Dendritic cell treated with granulocyte-macrophage colony-stimulating factor and Interleukin-4, amounts not matched to agents 40 ng/mL and 50 ng/mL, for 4 days (primary cell): Measurements from ENCODE around the gene EPB41L4A.

Experiments
- H3K27ac Mint-ChIP-seq: one replicate; pipeline ENCODE4 v1.8.0; 2022; ENCODE audit warnings: mild to moderate bottlenecking, mixed read lengths
- H3K27me3 Mint-ChIP-seq: one replicate; pipeline ENCODE4 v1.8.0; 2022; ENCODE audit warnings: mild to moderate bottlenecking, mixed read lengths
- H3K36me3 Mint-ChIP-seq: one replicate; pipeline ENCODE4 v1.8.0; 2022; ENCODE audit warnings: low read depth, mixed read lengths
- H3K4me1 Mint-ChIP-seq: one replicate; pipeline ENCODE4 v1.8.0; 2022; ENCODE audit warnings: low read depth, mixed read lengths
- H3K4me3 Mint-ChIP-seq: one replicate; pipeline ENCODE4 v1.8.0; 2022; ENCODE audit warnings: mild to moderate bottlenecking, moderate library complexity, mixed read lengths
- H3K9me3 Mint-ChIP-seq: one replicate; pipeline ENCODE4 v1.8.0; 2022; ENCODE audit warnings: mixed read lengths
- intact Hi-C: fragments of 100-400 bp; cut with micrococcal nuclease; formaldehyde crosslinking; loops from one replicate; pipeline ENCODE4 v1.15.0; 2022

EPB41L4A gene

DNA sequence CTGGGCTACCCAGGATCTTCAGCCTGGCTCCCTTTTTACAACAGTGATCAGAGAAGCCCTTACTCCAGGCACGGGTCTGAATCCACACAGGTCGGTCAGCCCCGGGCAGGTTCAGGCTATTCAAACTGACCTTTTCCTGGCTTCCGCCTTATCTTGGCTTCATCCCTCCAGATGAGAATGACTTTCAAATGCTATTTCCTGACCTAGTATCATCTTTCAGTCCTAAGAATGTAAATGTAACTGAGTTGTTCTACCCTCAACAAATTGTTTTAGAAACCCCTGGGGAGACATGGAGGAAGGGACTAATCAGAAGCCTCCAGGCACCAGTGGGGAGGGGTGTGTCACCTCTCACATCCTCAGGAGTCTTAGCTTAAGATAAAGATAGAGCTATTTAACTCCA is 213.2 kb downstream of the EPB41L4A start:
- Mint-ChIP-seq H3K27ac (no peak overlapping the region), H3K9me3 (no peaks in the 10 kb centered on the region), H3K4me1 (peaks cover 32% of the 10 kb centered on the region), H3K36me3 (no peaks in the 10 kb centered on the region), H3K27me3 (peaks cover 13% of the 10 kb centered on the region), H3K4me3 (no peak overlapping the region)
- intact Hi-C loops = no loop called here

DNA sequence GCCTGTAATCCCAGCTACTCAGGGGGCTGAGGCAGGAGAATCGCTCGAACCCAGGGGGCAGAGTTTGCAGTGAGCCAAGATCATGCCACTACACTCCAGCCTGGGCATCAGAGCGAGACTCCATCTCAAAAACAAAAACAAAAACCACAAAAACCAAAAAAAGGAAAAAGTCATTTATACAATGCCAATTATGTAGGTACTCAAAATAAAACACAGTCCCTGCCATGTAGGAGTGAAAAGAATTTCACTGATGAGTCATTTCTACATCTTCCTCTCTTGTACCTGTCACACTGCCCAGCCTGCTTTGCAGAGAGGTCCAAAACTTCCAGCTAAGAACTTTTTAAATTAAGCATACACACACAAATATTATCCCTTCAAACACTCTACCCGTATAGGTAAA is 215.8 kb downstream of the EPB41L4A start:
- H3K4me1 Mint-ChIP-seq = peaks cover 21% of the 10 kb centered on the region
- peaks cover 23% of the 10 kb centered on the region for H3K27me3 Mint-ChIP-seq
- no peak overlapping the region for H3K27ac Mint-ChIP-seq
- intact Hi-C loops = no loop called here
- no peaks in the 10 kb centered on the region for H3K9me3 Mint-ChIP-seq
- H3K4me3 Mint-ChIP-seq = no peak overlapping the region
- H3K36me3 Mint-ChIP-seq = no peaks in the 10 kb centered on the region

DNA sequence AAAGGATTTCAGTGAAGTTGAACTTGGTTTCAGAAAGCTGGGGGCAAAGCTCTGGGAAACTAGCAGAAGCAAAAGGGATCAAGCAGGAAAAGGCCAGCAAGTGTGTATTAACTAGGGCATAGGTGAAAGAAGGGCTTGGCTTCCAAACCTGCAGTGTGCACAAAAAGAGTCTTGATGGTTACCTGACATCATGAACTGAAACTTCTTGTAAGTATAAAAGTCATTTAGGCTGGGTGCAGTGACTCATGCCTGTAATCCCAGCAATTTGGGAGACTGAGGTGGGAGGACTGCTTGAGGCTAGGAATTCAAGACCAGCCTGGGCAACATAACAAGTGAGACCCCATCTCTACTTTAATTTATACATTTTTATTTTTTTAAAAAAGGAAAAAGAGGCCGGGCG is 216.4 kb downstream of the EPB41L4A start:
- Mint-ChIP-seq H3K9me3 (no peaks in the 10 kb centered on the region), H3K27ac (no peak overlapping the region), H3K4me3 (no peak overlapping the region), H3K36me3 (no peaks in the 10 kb centered on the region), H3K27me3 (peaks cover 27% of the 10 kb centered on the region), H3K4me1 (peaks cover 20% of the 10 kb centered on the region)
- intact Hi-C loops = no loop called here

DNA sequence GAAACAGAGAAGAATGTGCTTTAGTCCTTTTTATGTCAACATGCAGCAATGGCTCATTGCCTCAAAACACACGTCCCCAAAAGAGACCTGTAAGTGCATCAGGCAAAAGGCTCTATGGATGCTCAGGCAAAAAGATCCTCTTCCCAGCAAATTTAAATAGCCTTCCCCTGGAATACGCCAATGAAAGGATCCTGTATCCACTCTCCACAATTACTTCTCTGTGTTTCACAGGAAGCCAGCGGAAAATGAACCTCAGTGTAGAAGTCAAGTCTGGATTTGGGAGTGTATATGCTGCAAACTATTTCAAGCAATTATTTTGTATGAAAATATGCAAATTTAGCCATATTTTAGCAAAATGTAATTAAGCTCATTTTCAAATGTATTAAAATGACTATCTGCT is 217.9 kb downstream of the EPB41L4A start:
- H3K4me3 Mint-ChIP-seq = no peak overlapping the region
- no peak overlapping the region for H3K27ac Mint-ChIP-seq
- peaks cover 11% of the 10 kb centered on the region for H3K4me1 Mint-ChIP-seq
- H3K9me3 Mint-ChIP-seq = no peaks in the 10 kb centered on the region
- intact Hi-C loops = no loop called here
- H3K36me3 Mint-ChIP-seq = no peaks in the 10 kb centered on the region
- H3K27me3 Mint-ChIP-seq = peaks cover 27% of the 10 kb centered on the region

DNA sequence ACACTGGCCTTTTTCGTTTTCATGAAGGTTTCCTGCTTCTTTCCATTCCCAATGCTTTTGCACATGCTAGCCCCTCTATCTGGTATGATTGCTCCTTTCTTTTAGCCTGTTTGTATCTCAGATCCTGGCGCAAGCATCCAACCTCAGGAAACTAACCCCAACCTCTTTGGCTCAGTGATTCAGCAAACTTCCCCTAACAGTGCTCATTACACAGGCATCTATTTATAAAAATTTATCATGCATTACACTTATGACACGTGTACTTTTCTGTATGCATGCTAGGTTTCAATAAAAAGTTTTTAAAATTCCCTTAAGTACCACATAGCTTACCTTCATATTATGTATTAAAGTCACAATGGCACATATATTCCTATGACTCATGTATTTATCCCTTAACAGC is 218.9 kb downstream of the EPB41L4A start:
- Mint-ChIP-seq H3K36me3 (no peaks in the 10 kb centered on the region), H3K9me3 (no peaks in the 10 kb centered on the region), H3K27ac (no peak overlapping the region), H3K27me3 (peaks cover 24% of the 10 kb centered on the region), H3K4me1 (peaks cover 5% of the 10 kb centered on the region), H3K4me3 (no peak overlapping the region)
- intact Hi-C loops = no loop called here

DNA sequence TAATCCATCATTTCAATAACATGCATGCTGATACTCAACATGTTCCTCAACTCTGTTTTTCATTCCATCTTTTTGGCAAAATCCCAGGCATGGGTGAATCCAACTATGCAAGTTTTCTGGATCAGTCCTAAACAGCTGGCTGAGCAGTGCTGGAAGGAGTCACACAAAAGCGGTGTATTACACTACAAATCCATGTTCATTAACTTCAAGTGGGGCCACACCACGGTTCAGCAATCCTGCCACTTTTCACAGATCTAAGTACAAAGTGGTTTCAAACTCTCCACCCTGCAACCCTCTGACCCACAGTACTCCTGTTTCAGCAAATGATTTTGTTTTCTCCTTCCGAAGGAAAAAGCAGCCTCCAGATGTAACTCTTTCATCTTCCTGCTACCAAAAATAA is 222.5 kb downstream of the EPB41L4A start:
- no peak overlapping the region for H3K27ac Mint-ChIP-seq
- intact Hi-C loops = no loop called here
- no peaks in the 10 kb centered on the region for H3K9me3 Mint-ChIP-seq
- H3K36me3 Mint-ChIP-seq = no peaks in the 10 kb centered on the region
- no peak overlapping the region for H3K4me3 Mint-ChIP-seq
- peaks cover 18% of the 10 kb centered on the region for H3K27me3 Mint-ChIP-seq
- H3K4me1 Mint-ChIP-seq = peaks cover 5% of the 10 kb centered on the region

DNA sequence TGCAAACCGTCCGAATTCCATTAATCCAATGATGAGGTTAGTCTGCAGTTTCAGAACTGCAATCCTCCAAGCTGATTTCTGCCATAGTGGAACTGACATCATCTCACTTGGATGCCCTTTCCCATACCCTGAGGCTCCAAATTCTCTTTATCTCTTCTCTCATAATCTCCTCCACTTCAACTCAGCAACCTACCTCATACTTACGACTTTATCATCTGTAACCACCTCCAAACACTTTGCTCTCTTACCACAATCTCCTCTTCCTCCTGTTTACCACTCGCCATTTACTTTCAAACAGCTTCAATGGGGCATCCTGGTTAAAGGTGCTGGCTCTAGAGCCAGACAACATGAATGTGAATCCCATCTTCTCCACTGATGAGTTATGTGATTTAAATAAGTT is 223.2 kb downstream of the EPB41L4A start:
- Mint-ChIP-seq H3K4me1 (peaks cover 5% of the 10 kb centered on the region), H3K4me3 (no peak overlapping the region), H3K9me3 (no peaks in the 10 kb centered on the region), H3K36me3 (no peaks in the 10 kb centered on the region), H3K27ac (no peak overlapping the region), H3K27me3 (peaks cover 18% of the 10 kb centered on the region)
- intact Hi-C loops = no loop called here

DNA sequence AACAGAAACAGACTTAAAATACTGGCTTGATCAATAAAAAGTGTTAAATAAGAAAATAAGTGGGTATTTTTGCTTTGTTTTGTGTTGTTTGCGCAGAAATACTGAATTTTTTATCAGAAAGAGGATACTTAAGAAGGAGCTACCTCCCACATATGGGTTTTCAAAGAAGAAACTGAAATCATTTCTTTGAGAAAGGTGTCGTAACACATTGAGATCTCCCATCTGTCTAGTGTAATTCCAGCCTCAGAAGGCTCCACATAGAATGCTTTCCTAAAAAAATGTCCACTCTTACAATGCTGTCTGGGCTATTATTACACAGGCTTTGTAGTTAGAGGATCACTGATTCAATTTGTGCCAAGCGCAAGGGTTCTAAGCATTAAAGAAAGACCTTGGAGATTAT is 226.2 kb downstream of the EPB41L4A start:
- intact Hi-C loops = no loop called here
- Mint-ChIP-seq H3K27ac (no peak overlapping the region), H3K36me3 (no peaks in the 10 kb centered on the region), H3K27me3 (peaks cover 8% of the 10 kb centered on the region), H3K9me3 (no peaks in the 10 kb centered on the region), H3K4me1 (peaks cover 13% of the 10 kb centered on the region), H3K4me3 (no peak overlapping the region)

DNA sequence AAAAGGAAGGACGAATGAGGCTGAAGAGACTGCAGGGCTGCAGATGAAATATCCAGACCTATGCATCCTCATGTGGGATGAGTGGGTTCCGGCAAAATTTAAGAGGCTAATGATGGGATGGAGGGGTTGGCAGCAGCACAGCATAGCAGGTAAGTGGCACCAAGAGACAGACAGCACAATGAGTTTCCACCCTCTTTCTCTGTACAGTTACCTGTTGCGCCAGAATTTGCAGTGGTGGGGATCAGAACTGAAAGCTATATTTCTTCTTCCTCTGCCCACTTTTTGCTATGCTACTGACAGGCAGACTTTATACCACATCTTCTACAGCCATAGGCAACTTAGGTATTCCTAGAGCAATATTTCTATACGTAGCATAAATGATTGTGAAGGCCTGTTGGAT is 227.0 kb downstream of the EPB41L4A start:
- H3K9me3 Mint-ChIP-seq = no peaks in the 10 kb centered on the region
- H3K27ac Mint-ChIP-seq = no peak overlapping the region
- no peaks in the 10 kb centered on the region for H3K36me3 Mint-ChIP-seq
- H3K27me3 Mint-ChIP-seq = peaks cover 7% of the 10 kb centered on the region
- intact Hi-C loops = no loop called here
- no peak overlapping the region for H3K4me3 Mint-ChIP-seq
- peaks cover 13% of the 10 kb centered on the region for H3K4me1 Mint-ChIP-seq

DNA sequence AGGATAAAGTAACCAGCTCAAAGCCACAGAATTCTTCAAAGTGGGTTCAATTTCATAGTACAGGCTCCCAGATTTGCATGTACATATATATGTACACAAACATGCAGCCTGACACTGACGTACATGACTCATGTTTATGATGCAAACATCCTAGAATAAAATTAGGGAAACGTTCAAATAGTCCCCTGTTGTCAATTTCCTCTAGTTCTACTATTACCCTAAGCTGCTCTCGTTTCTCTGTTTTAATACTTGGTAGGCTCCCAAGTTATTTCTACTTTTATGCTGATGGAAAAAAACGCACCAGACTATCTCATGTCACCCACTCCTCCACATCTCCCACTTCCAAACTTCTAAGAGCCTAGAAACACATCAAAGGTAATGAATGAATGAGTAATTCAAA is 229.7 kb downstream of the EPB41L4A start:
- Mint-ChIP-seq H3K27ac (no peak overlapping the region), H3K27me3 (peaks cover 16% of the 10 kb centered on the region), H3K36me3 (no peaks in the 10 kb centered on the region), H3K4me3 (no peak overlapping the region), H3K4me1 (peaks cover 13% of the 10 kb centered on the region), H3K9me3 (no peaks in the 10 kb centered on the region)
- intact Hi-C loops = no loop called here

DNA sequence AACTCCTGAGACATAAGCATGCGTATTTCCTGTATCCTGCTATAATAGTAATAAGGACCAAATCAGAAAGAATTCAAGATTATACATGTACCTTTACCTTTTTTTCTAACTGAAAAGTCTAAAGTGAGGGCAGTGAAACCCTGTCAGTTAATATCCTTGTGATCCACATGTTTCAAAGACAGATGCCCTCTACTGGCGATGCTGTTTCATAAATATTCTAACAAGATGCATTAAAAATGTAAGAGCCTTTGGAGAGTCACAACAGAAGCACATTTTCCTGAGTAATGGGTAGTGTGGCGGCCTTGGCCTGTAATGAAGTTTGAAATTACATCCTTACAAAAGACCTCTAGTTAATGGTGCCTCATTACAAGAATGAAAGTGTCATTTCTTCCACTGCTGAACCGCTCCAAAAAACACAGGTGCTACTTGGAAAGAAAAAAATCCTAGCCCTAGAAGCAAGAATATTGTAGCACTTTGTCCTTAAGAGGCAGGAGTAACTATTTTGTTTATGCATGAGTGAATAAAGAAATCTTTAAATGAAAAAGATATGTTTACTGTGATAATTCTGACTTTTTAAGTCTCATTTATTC is 232.6 kb downstream of the EPB41L4A start:
- H3K36me3 Mint-ChIP-seq = no peaks in the 10 kb centered on the region
- intact Hi-C loops = no loop called here

DNA sequence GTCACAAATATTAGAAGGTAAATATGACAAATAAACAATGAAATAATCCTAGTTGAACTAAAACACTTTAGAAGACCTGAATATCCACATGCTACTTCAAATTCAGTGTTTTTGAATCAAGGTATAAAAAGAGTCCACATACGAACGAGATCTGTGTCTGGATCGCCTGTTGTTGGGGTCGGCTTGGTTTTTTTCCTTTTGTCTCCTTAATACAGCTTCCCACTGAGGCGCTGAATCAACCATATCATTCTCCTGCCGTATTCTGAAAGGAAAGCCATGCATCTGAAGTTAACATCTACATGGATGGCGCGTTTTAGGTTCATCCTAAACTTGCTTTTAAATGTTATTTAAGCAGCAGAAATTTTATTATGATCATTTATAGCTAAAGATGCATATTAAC is 235.2 kb downstream of the EPB41L4A start:
- Mint-ChIP-seq H3K36me3 (no peaks in the 10 kb centered on the region), H3K27me3 (peaks cover 24% of the 10 kb centered on the region), H3K4me1 (no peaks in the 10 kb centered on the region), H3K27ac (no peak overlapping the region), H3K9me3 (no peaks in the 10 kb centered on the region), H3K4me3 (no peak overlapping the region)
- intact Hi-C loops = no loop called here

More for the DNA sequence above, 232.6 kb downstream of the EPB41L4A start:
- Mint-ChIP-seq H3K27ac (no peak overlapping the region), H3K4me1 (peaks cover 13% of the 10 kb centered on the region), H3K27me3 (peaks cover 18% of the 10 kb centered on the region), H3K9me3 (no peaks in the 10 kb centered on the region), H3K4me3 (no peak overlapping the region)

DNA sequence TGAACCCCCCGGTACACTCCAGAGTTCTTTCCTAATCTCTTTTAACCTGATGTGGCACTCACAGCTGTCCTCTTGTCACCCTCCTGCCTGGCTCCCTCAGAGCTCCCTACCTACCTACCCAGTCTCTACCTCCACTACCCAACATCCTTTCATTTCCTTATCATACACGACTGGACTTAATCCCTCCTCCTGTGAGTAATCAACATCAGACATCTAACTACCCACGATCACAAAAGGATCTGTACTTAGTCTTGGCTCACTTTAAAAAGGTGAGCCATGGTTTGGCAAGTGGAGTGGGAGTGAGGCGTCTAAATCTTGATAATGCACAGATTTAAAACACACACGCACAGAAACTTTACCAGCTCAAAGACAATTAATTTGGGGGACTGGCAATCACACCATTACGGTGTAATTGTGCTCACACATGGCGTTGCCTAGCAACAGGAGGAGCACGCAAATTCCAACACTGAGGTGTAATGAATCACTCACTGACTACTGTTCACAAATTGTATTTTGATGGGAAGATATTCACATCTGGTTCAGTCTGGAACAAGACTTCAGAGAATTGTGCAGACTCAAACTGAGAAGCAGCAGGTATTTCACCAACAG is 235.9 kb downstream of the EPB41L4A start:
- intact Hi-C loops = no loop called here
- Mint-ChIP-seq H3K36me3 (no peaks in the 10 kb centered on the region), H3K27me3 (peaks cover 25% of the 10 kb centered on the region), H3K27ac (no peak overlapping the region), H3K4me1 (no peaks in the 10 kb centered on the region), H3K9me3 (no peaks in the 10 kb centered on the region), H3K4me3 (no peak overlapping the region)

DNA sequence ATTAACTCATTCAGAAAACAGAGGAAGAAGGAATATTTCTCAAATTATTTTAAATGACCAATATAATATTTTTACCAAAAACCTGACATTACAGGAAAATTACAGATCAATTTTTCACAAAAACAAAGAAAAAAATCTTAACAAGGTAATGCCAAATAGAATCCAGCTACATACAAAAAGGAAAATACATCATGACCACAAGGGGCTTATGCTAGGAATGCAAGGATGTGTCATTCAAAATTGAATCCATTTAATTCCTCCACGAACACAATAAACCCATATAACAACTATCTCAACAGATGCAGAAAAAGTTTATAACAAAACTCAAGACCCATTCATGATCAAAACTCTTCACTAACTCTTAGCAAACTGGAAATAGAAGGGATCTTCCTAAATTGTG is 239.8 kb downstream of the EPB41L4A start:
- no peaks in the 10 kb centered on the region for H3K9me3 Mint-ChIP-seq
- H3K36me3 Mint-ChIP-seq = no peaks in the 10 kb centered on the region
- H3K27me3 Mint-ChIP-seq = peaks cover 18% of the 10 kb centered on the region
- intact Hi-C loops = loop anchor here (5.0 to 10.0 kb wide), 3 partner anchors 243 to 1426 kb away; no protein-coding TSS in a partner anchor
- H3K4me1 Mint-ChIP-seq = no peaks in the 10 kb centered on the region
- no peak overlapping the region for H3K27ac Mint-ChIP-seq
- H3K4me3 Mint-ChIP-seq = no peak overlapping the region
